HTERT RPE-1 (cell line): ENCODE results near the gene MGMT.

ENCODE experiments used
- in situ Hi-C: fragments of 300-500 bp; cut with MboI; formaldehyde crosslinking; loops from 4 replicates; pipeline ENCODE4 v1.14.3; 2020; ENCODE audit warnings: low sequenced_read_pairs

Gene MGMT

GRCh38 chr10:129615381-129615780 lies 148.3 kb downstream of the MGMT start:
- in situ Hi-C loops = no loop called here

GRCh38 chr10:129615921-129616525 lies 149.0 kb downstream of the MGMT start:
- in situ Hi-C loops = no loop called here

- in situ Hi-C loops = no loop called here
These were observed 150.7 kb downstream of the MGMT start for GRCh38 chr10:129617768-129618167.

GRCh38 chr10:129621062-129621461 lies 154.0 kb downstream of the MGMT start:
- in situ Hi-C loops = no loop called here

- in situ Hi-C loops = no loop called here
These were observed 154.7 kb downstream of the MGMT start for GRCh38 chr10:129621693-129622092.

GRCh38 chr10:129622291-129622690 lies 155.2 kb downstream of the MGMT start:
- in situ Hi-C loops = no loop called here

GRCh38 chr10:129622736-129623135 lies 155.7 kb downstream of the MGMT start:
- in situ Hi-C loops = no loop called here

- in situ Hi-C loops = no loop called here
These were observed 157.5 kb downstream of the MGMT start for GRCh38 chr10:129624526-129624925.

- in situ Hi-C loops = no loop called here
These were observed 159.3 kb downstream of the MGMT start for GRCh38 chr10:129626309-129626708.

- in situ Hi-C loops = no loop called here
These were observed 159.9 kb downstream of the MGMT start for GRCh38 chr10:129626796-129627435.

GRCh38 chr10:129627442-129627841 lies 160.4 kb downstream of the MGMT start:
- in situ Hi-C loops = no loop called here

- in situ Hi-C loops = no loop called here
These were observed 161.8 kb downstream of the MGMT start for GRCh38 chr10:129628823-129629222.

- in situ Hi-C loops = no loop called here
These were observed 162.9 kb downstream of the MGMT start for GRCh38 chr10:129629911-129630310.

- in situ Hi-C loops = no loop called here
These were observed 164.0 kb downstream of the MGMT start for GRCh38 chr10:129631006-129631405.

GRCh38 chr10:129631870-129632623 lies 165.0 kb downstream of the MGMT start:
- in situ Hi-C loops = no loop called here

GRCh38 chr10:129637010-129637409 lies 170.0 kb downstream of the MGMT start:
- in situ Hi-C loops = no loop called here

GRCh38 chr10:129637846-129638245 lies 170.8 kb downstream of the MGMT start:
- in situ Hi-C loops = no loop called here

- in situ Hi-C loops = no loop called here
These were observed 174.3 kb downstream of the MGMT start for GRCh38 chr10:129641351-129641750.

GRCh38 chr10:129641982-129642381 lies 174.9 kb downstream of the MGMT start:
- in situ Hi-C loops = no loop called here

GRCh38 chr10:129642427-129642826 lies 175.4 kb downstream of the MGMT start:
- in situ Hi-C loops = no loop called here

GRCh38 chr10:129643266-129643665 lies 176.2 kb downstream of the MGMT start:
- in situ Hi-C loops = no loop called here

GRCh38 chr10:129645487-129645886 lies 178.4 kb downstream of the MGMT start:
- in situ Hi-C loops = no loop called here
